Measurements from ENCODE around the gene ZNG1A. TPM values are rescaled to one million over a fixed set of nuclear protein-coding genes. Genes with fewer than 3 reads are reported as not detected.
"Not testable (repeated sequence)": the region's sequence is repeated elsewhere in the genome, so short reads cannot be mapped to it uniquely, and the experiment has no call there.

ZNG1A gene
- total and polyA plus RNA-seq, 2 experiments from 2014 or later = 37.1 to 87.9 TPM

GRCh38 chr9:115118-115451, 63.8 kb downstream of the ZNG1A start:
- not testable (repeated sequence) for DNase-seq (ENCODE audit: low read depth in 1 of 2, low spot score in 1 of 2); H3K9me3 ChIP-seq (ENCODE audit: low read depth); H3K27ac ChIP-seq; H3K36me3 ChIP-seq; H3K4me3 ChIP-seq; H3K4me1 ChIP-seq (ENCODE audit: low read depth)
- H3K27me3 ChIP-seq = peaks cover 85% of the 10 kb centered on the region

GRCh38 chr9:114267-115117, 64.4 kb downstream of the ZNG1A start:
- peak overlapping the region; percentile 11 for H3K4me3 ChIP-seq
- peak in 1 of 2 donors; percentile 2 for DNase-seq (ENCODE audit: low read depth in 1 of 2, low spot score in 1 of 2)
- not testable (repeated sequence) for H3K27ac ChIP-seq; H3K4me1 ChIP-seq (ENCODE audit: low read depth); H3K36me3 ChIP-seq; H3K9me3 ChIP-seq (ENCODE audit: low read depth)
- peaks cover 91% of the 10 kb centered on the region for H3K27me3 ChIP-seq

GRCh38 chr9:113468-114266, 65.2 kb downstream of the ZNG1A start:
- not testable (repeated sequence) for H3K36me3 ChIP-seq; H3K27ac ChIP-seq; H3K4me1 ChIP-seq (ENCODE audit: low read depth); H3K9me3 ChIP-seq (ENCODE audit: low read depth)
- H3K27me3 ChIP-seq = peaks cover 99% of the 10 kb centered on the region
- peak in 1 of 2 donors; percentile 8 for DNase-seq (ENCODE audit: low read depth in 1 of 2, low spot score in 1 of 2)
- peak overlapping the region; percentile 11 for H3K4me3 ChIP-seq

GRCh38 chr9:112589-113467, 66.0 kb downstream of the ZNG1A start:
- not testable (repeated sequence) for H3K4me1 ChIP-seq (ENCODE audit: low read depth); H3K27ac ChIP-seq; H3K36me3 ChIP-seq; H3K4me3 ChIP-seq; H3K9me3 ChIP-seq (ENCODE audit: low read depth)
- peaks cover 99% of the 10 kb centered on the region for H3K27me3 ChIP-seq
- peak in 1 of 2 donors; percentile 2 for DNase-seq (ENCODE audit: low read depth in 1 of 2, low spot score in 1 of 2)

- not testable (repeated sequence) for H3K27ac ChIP-seq; H3K4me1 ChIP-seq (ENCODE audit: low read depth); H3K4me3 ChIP-seq; H3K36me3 ChIP-seq; H3K9me3 ChIP-seq (ENCODE audit: low read depth)
- DNase-seq (ENCODE audit: low read depth in 1 of 2, low spot score in 1 of 2) = peak in 1 of 2 donors; percentile 3
- H3K27me3 ChIP-seq = peaks cover 95% of the 10 kb centered on the region
These were observed 68.2 kb downstream of the ZNG1A start for GRCh38 chr9:110672-111071.

- H3K27ac ChIP-seq; H3K9me3 ChIP-seq (ENCODE audit: low read depth); H3K4me1 ChIP-seq (ENCODE audit: low read depth); H3K4me3 ChIP-seq; H3K36me3 ChIP-seq; DNase-seq (ENCODE audit: low read depth in 1 of 2, low spot score in 1 of 2): not testable (repeated sequence)
- H3K27me3 ChIP-seq = peaks cover 93% of the 10 kb centered on the region
These were observed 69.3 kb downstream of the ZNG1A start for GRCh38 chr9:109540-109939.

- H3K27me3 ChIP-seq = peaks cover 93% of the 10 kb centered on the region
These were observed 69.9 kb downstream of the ZNG1A start for GRCh38 chr9:108742-109495.

GRCh38 chr9:105991-106390, 72.9 kb downstream of the ZNG1A start:
- not testable (repeated sequence) for H3K36me3 ChIP-seq; H3K4me3 ChIP-seq; DNase-seq (ENCODE audit: low read depth in 1 of 2, low spot score in 1 of 2); H3K9me3 ChIP-seq (ENCODE audit: low read depth); H3K4me1 ChIP-seq (ENCODE audit: low read depth); H3K27ac ChIP-seq
- H3K27me3 ChIP-seq = peaks cover 76% of the 10 kb centered on the region

More at GRCh38 chr9:108742-109495, 69.9 kb downstream of the ZNG1A start:
- H3K9me3 ChIP-seq (ENCODE audit: low read depth); H3K4me1 ChIP-seq (ENCODE audit: low read depth); H3K4me3 ChIP-seq; DNase-seq (ENCODE audit: low read depth in 1 of 2, low spot score in 1 of 2); H3K36me3 ChIP-seq; H3K27ac ChIP-seq: not testable (repeated sequence)

- H3K4me3 ChIP-seq; H3K9me3 ChIP-seq (ENCODE audit: low read depth); H3K36me3 ChIP-seq; DNase-seq (ENCODE audit: low read depth in 1 of 2, low spot score in 1 of 2); H3K4me1 ChIP-seq (ENCODE audit: low read depth); H3K27ac ChIP-seq: not testable (repeated sequence)
- H3K27me3 ChIP-seq = peaks cover 24% of the 10 kb centered on the region
These were observed 78.4 kb downstream of the ZNG1A start for GRCh38 chr9:100430-100829.

GRCh38 chr9:99867-100266, 79.0 kb downstream of the ZNG1A start:
- not testable (repeated sequence) for H3K36me3 ChIP-seq; H3K4me3 ChIP-seq; H3K27ac ChIP-seq; H3K4me1 ChIP-seq (ENCODE audit: low read depth); H3K9me3 ChIP-seq (ENCODE audit: low read depth); DNase-seq (ENCODE audit: low read depth in 1 of 2, low spot score in 1 of 2)
- peaks cover 20% of the 10 kb centered on the region for H3K27me3 ChIP-seq

- H3K27ac ChIP-seq; H3K4me3 ChIP-seq; H3K27me3 ChIP-seq; H3K36me3 ChIP-seq; H3K4me1 ChIP-seq (ENCODE audit: low read depth); DNase-seq (ENCODE audit: low read depth in 1 of 2, low spot score in 1 of 2); H3K9me3 ChIP-seq (ENCODE audit: low read depth): not testable (repeated sequence)
These were observed 80.1 kb downstream of the ZNG1A start for GRCh38 chr9:98775-99174.

GRCh38 chr9:94992-95391, 83.9 kb downstream of the ZNG1A start:
- DNase-seq (ENCODE audit: low read depth in 1 of 2, low spot score in 1 of 2); H3K36me3 ChIP-seq; H3K27ac ChIP-seq: not testable (repeated sequence)

GRCh38 chr9:94323-94722, 84.5 kb downstream of the ZNG1A start:
- H3K27me3 ChIP-seq; DNase-seq (ENCODE audit: low read depth in 1 of 2, low spot score in 1 of 2); H3K9me3 ChIP-seq (ENCODE audit: low read depth); H3K4me1 ChIP-seq (ENCODE audit: low read depth); H3K4me3 ChIP-seq; H3K27ac ChIP-seq; H3K36me3 ChIP-seq: not testable (repeated sequence)

More at GRCh38 chr9:94992-95391, 83.9 kb downstream of the ZNG1A start:
- H3K9me3 ChIP-seq (ENCODE audit: low read depth); H3K27me3 ChIP-seq; H3K4me3 ChIP-seq; H3K4me1 ChIP-seq (ENCODE audit: low read depth): not testable (repeated sequence)

All from cardiac muscle cell (in vitro differentiated cells and primary cell).